Activated CD4-positive, alpha-beta T cell treated with anti-CD3 and anti-CD28 coated beads, Interleukin-2, Interleukin-4, amounts not matched to agents 100 ng/mL and 50 ng/mL, durations not matched to agents 16 hours and 8 hours (primary cell): ENCODE results near the gene NLRC5.

Experiments used
- DNase-seq: peaks from one replicate; pipeline ENCODE4 v3.0.0-alpha.2; 2020; ENCODE audit warnings: low spot score

The NLRC5 gene, protein sequence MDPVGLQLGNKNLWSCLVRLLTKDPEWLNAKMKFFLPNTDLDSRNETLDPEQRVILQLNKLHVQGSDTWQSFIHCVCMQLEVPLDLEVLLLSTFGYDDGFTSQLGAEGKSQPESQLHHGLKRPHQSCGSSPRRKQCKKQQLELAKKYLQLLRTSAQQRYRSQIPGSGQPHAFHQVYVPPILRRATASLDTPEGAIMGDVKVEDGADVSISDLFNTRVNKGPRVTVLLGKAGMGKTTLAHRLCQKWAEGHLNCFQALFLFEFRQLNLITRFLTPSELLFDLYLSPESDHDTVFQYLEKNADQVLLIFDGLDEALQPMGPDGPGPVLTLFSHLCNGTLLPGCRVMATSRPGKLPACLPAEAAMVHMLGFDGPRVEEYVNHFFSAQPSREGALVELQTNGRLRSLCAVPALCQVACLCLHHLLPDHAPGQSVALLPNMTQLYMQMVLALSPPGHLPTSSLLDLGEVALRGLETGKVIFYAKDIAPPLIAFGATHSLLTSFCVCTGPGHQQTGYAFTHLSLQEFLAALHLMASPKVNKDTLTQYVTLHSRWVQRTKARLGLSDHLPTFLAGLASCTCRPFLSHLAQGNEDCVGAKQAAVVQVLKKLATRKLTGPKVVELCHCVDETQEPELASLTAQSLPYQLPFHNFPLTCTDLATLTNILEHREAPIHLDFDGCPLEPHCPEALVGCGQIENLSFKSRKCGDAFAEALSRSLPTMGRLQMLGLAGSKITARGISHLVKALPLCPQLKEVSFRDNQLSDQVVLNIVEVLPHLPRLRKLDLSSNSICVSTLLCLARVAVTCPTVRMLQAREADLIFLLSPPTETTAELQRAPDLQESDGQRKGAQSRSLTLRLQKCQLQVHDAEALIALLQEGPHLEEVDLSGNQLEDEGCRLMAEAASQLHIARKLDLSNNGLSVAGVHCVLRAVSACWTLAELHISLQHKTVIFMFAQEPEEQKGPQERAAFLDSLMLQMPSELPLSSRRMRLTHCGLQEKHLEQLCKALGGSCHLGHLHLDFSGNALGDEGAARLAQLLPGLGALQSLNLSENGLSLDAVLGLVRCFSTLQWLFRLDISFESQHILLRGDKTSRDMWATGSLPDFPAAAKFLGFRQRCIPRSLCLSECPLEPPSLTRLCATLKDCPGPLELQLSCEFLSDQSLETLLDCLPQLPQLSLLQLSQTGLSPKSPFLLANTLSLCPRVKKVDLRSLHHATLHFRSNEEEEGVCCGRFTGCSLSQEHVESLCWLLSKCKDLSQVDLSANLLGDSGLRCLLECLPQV (N-terminal part only)

DNA sequence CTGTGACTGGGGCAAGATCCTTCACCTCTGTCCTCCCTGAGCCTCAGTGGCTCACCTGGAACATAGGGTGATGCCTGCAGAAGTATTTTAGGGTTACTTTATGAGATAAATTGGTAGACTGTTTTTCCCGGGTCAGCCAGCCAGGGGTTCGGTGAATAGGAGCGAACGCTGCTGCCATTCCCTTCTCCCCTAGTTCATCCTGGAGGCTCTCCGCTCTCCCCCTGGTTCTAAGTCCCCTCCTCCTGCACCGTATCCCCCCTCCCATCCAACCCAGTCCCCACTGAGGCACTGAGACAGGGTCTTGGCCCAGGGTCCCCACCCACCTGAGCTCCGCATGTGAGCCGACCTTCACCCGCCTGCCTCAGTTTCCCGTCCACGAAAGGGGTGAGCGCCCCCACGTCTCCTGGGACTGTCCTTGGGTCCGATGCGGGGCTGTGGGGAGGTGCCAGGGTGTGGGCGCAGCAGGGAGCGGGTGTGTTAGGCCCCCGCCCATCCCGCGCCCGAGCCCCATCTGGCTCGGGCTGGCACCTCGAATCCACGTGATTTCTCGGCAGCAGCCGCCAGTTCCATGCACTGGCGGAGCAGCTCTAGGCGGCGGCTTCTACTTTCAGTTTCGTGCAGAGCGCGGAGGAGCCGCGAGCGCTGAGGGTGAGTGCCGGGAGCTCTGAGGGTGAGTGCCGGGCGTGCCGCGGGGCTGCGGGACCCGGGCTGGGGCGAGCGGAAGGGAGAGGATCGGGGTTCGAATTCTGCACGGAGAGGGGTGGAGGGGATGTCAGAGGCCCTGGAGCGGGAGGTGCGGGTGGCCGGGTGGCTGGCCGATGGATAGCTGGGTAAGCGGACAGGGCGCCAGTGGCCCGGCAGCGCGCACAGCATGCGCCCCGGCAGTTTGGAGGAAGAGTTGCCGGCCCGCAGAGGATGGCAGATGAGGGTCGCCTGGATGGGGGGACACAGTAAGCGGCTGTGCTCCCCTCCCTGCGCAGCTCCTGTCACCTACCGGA lies at the start of gene NLRC5:
NLRC5 (plus strand) TSS at position 610 of the 998 bp plus-strand sequence. CDS start 31,156 bp downstream, outside the sequence.
- peak; percentile 96 for DNase-seq

DNA sequence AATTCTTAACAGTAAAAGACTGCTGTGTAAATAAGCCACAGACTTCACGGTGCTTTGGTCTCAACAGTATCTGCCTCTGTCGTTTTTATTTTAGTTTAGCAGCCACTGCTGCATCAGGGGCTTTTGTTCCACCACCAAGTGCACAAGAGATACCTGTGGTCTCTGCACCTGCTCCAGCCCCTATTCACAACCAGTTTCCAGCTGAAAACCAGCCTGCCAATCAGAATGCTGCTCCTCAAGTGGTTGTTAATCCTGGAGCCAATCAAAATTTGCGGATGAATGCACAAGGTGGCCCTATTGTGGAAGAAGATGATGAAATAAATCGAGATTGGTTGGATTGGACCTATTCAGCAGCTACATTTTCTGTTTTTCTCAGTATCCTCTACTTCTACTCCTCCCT lies 49.6 kb upstream of the NLRC5 start:
- no peak for DNase-seq

DNA sequence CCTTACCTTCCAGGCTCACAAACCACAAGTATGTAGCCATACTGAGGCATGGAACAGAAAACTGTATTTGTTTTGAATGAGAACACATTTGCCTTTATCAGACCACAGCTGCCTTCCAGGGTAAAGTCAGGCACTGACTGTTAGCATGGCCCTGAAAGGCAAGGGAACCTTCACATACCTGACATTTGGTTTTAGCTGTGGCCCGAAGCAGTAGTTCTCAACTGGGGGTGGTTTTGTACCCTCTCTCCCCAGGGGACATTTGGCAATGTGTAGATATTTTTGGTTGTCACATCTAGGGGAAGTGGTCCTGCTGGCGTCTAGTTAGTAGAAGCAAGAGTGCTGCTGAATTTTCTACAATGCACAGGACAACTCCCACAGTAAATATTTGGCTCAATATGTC lies 48.3 kb upstream of the NLRC5 start:
- DNase-seq: no peak

DNA sequence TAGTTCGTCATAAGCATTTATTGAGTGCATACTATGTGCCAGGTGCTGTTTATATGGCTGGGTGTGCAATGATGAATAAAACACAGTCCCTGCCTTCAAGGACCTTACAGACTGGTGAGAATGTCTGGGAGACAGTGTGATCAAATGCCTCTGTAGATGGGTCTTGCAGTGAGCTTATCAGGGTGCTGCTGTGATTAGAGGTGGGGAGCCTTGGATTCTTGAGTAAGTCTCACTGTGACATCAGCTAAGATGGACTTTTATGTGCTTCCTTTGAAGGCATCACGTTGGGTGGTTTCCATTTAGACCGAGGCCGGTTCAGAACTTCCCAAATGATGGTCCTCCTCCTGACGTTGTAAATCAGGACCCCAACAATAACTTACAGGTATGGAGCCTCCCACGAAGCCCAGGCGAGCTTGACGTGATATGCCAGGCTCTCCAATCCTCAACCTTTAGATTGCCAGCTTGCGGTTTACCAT lies 47.5 kb upstream of the NLRC5 start:
- no peak for DNase-seq

DNA sequence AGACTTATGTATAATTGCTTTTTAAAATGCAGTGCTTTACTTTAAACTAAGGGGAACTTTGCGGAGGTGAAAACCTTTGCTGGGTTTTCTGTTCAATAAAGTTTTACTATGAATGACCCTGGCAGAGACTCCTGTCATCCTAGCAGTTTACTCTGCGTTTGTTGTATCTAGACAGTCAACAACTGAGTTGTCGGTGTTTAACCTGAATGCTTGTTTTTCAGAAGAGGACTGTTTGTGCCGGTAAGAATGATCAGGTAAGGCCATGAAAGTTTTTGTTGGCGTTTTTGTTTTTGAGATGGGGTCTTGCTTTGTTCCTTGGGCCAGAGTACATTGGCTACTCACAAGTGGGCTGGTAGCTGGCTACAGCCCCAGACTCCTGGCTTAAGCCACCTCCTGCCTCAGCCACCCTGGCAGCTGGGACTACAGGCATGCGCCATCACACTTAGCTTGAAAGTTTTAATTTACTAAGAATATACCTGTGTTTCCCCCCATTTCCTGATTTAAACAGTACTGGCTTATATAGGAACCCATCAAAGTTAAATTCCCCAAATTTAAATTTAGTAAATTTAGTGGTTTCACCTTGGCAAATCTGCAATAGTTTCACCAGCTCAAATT lies 45.5 kb upstream of the NLRC5 start:
- peak; percentile 21 for DNase-seq

DNA sequence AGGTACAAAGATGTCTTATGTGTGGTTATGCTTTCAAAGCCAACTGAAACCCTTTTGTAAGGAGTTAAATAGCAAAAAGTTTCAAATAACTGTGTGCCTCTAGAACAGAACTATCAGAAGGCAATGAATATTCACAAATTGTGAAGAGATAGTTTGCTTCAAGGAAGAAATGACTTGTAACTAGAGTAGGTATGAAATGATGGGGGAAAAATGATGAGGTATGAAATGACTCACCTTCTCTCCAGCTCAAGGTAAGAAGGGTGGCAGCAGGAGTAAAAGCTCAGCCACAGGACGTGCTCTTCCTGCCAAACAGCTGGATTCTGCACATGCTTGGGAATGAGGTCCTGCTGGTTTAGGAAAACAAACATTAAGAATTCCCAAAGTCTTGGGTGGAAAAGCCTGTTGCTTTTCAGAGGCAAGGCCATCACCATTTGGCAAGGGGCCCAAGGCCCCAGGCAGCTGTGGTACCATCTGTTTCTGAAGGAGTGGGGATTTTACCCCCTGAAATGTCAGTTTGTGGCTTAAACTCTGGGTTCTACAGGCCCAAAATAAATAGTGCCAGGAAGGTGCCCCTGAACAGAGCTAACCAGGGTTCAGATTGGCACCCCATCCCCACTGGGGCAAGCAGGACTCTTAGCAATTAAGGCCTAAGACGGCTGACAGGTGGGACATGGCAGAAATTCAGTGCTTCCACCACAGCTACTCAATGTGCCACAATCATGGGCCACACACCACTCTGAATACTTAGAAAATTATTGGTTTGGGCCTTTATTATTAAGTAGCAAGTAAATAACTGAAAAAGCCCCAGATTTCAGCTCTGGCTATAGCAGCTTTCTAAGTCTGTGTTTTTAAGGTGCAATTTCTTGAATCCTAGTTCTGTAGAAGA lies 44.2 kb upstream of the NLRC5 start:
- DNase-seq: peak; percentile 85

DNA sequence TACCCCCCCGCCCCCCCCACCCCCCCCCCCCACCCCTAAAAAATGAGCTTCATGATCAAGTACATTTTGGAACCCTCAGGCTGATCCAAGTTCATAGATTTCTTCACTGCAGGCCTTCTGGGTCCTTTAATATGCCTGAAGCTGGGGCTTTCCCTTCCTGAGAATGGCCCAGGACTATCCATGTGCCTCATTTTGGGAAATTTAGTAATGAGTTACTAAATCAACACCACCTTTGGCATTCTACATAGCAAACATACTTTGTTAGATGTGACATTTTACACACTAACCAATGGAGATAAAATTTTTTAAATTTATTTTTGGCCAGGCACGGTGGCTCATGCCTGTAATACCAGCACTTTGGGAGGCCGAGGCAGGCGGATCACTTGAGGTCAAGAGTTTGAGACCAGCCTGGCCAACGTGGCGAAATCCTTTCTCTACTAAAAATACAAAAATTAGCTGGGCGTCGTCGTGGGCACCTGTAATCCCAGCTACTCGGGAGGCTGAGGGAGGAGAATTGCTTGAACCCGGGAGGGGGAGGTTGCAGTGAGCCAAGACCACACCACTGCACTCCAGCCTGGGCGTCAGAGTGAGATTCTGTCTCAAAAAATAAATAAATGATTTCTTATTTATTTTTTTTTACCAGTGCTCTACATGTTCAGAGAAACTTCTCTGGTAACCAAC lies 43.4 kb upstream of the NLRC5 start:
- DNase-seq: no peak

DNA sequence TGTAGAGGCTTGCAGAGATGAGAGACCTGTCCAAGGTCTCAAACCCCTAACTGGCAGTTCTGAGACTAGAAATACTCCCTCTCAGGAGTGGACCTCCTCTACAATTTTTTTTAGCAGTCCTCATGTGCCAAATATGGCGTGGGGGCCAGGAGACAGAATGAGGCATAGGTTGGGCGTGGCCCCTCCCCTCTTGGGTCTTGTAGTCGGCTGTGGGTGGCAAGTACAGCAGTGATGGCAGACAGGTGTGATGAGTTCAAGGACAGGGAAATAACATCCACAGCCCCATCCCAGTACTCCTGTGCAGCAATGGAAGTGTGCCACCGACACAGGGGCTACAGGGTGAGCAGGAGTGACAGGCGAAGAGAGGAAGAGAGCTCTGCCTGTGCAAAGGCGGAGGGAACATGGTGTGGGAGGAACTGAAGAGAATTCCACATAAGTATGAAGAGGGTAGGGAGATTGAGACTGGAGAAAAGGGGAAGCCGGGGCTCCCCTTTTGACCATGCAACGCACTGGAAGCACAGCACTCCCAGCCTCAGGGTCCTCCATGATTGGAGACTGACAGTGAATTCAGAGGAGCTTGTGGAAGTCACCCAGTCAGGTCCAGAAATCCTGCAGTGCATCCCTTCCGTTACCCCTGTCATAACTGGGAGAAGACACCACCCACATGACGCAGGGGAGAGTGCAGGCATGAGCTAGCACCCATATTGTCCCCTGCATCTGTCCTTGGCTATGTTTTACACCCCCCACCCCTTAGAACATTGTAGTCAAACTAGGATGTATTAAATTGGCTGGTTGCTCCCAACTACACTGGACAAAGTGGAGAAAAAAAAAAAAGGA lies 42.4 kb upstream of the NLRC5 start:
- DNase-seq: no peak

DNA sequence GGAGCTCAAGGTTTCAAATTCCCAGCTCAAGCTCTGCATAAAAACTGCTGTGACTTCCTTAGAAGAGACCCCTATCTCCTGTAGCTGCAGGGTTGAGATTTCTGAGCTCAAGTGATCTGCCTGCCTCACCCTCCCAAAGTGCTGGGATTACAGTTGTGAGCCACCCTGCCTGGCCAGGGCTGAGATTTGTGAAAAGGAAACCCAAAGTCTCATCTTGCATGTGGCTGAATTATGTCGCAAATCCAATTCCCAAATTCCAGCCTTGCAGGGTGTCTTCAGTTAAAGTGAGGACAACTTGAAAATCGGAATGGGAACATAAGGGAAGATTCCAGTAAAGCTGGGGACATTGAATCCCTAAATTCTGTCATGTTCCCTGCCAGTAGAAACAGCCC lies 41.8 kb upstream of the NLRC5 start:
- no peak for DNase-seq

DNA sequence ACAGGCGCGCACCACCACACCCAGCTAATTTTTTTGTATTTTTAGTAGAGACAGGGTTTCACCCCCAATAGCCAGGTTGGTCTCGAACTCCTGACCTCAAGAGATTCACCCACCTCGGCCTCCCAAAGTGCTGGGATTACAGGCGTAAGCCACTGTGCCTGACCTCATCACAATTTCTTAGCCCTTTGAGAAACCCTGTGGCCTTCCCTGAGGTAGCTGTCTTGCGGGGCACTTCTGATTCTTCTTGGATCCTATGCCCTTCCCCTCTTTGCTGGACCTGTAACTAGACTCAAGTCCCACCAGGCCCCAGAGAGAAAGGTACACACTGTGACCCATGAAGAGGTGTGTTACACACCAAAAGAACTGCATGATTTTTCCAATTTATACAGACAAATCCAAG lies 41.1 kb upstream of the NLRC5 start:
- DNase-seq: no peak

DNA sequence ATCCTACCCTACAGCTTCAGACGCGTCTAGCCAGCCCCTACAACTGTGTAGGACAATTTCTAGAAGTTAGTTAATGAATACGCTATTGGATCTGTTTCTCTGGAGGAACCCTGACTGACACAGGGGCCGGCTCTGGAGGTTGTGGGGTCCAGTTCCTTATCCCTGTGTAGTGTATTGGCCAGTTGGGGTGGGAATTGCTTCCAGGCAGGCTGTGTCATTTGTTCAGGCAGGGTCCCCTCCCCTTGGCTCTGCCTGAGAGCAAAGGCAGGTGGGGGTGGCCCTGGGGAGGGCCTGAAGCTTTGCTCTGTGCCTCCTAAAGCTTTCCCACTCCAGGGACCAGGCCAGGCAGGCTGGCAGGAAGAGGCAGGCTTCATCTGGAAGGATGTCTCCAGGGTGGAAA lies 39.3 kb upstream of the NLRC5 start:
- no peak for DNase-seq

DNA sequence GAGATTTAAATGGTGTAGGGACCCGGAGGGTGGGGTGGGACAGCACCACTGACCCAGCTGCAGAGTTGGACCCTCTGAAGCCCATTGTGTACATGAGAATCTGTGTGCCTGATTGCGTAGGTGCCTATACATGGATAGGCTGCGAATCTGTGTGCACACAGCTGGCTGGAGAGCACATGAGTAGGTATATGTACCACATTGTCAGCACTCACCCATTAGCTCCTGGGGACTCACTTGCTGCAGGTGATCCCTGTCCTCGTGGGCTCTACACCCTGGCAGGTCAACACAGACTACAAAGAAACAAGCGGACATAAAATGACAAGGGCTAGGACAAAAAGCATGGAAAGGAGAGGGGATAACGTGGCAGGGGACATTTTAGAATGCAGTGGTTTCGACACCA lies 38.9 kb upstream of the NLRC5 start:
- no peak for DNase-seq

DNA sequence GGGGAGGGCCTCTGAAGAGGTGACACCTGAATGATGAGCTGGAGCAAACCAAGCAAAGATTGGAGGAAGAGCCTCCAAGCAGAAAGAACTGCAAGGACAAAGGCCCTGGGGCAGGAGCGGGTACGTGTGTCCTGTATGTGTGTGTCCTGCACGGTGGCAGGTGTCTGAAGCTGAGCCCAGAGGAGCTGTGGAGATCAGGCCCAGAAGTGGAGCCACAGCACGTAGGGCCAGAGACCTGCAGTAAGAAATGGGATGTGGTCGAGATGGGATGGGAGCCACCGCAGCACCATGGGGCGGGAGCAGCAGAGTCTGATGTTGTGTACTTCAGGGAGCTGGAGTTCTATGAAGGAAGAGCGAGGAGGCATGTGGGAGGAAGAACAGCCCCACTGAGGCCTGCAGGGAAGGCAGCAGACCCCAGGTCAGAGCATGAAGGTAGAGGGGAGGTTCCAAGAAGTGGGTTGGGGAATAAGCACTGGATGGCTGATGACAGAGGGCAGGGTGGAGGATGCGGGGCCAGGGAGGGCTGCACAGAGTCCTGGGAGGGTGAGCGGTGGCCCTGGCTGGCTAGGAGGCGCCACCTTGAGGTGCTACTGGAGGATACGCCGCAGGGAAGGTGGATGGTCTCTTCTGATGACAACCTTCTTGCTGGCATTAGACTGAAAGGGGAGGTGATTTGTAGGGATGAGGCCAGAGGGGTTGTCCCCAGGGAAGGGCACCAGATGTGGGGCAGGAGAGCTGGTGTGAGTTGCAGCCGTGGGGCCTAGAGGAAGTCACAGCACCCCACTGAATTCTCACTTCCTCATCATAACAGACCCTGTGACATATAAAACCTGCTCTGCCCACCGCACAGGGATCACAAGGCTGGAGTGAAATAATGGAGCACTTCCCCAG lies 38.2 kb upstream of the NLRC5 start:
- DNase-seq: peak; percentile 67

DNA sequence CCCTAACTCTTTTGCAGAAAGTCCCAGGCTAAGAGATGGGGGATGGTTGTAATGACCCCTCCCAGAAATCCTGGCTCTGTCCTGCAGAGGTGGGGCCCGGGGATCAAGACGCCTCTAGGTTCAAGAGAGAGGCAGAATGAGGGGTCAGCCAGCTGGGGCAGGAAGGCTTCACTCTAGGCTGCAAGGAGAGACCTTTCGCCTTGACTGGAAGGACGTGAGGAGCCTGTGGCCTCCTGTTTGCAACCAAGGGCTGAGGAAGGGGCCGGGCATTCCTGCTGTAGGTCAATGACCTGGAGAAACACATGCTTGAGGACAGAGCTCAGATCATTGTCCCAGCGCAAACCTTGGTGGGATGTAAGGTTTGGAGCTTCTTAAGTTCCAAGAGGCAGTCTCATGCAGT lies 36.4 kb upstream of the NLRC5 start:
- no peak for DNase-seq

DNA sequence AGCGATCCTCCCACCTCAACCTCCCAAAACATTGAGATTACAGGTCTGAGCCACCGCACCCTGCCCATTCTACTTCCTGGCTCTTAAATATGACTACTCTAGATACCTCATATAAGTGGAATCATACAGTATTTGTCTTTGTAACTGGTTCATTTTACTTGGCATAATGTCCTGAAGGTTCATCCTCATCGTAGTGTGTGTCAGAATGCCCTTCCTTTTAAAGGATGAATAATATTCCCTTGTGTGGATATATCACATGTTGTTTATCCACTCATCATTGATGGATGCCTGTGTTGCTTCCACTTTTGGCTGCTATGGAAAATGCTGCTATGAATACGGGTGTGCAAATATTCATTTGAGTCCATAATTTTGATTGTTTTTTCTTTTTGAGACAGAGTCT lies 33.3 kb upstream of the NLRC5 start:
- DNase-seq: no peak

DNA sequence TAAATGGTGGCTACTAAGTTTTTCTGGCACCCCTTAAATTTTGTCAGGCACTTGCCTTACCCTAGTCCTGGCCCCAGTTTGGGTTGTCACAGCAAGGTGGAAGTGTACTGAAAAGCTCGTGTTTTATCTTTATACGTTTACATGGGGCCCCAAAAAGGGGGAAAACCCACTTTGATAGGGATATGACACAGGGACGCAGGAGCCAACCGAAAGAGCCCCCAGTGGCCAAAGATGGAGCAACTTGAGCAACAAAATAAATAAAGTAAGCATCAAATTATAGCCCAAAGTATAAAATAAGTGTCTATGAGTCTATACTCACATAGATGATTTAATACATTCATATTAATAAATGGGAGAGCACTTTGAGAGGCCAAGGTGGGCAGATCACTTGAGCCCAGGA lies 32.6 kb upstream of the NLRC5 start:
- no peak for DNase-seq

DNA sequence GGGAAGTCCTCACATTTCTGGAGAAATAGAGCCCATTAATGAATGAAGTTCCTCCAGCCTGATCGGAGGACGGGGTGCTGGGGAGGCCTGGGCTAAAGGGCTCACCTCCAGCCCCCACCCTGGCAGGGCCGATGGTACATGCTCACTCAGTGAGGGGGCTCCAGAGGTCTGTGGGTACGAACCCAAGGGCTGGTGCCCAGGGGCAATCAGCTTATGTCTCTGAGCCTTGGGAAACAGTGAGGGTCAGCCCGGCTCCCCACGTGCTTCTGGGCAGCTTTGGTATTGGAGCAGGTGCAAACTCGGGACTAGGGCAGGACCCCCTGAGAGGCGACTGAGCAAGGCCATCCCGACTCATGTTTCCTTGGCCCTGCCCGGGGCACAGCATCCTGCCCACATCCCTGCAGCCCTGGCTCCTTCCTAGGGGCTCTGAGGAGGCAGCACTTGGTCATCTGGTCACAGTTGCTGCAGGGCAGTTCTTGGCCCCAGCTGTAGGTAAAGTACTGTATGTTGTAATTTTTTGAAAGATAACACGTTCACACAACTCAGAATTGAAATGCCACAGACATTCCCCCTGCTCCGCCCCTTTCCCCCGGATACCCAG lies 28.6 kb upstream of the NLRC5 start:
- no peak for DNase-seq
